Osteoblast (primary cell): Measurements from ENCODE around the gene SHB. TPM values are rescaled to one million over a fixed set of nuclear protein-coding genes. Genes with fewer than 3 reads are reported as not detected.

ENCODE experiments used
- DNase-seq: peaks from one replicate; pipeline ENCODE4 v3.0.0; 2011; ENCODE audit warnings: low spot score, mixed read lengths; ENCODE audit not compliant: insufficient read length; ENCODE audit errors: missing footprints
- H2AFZ ChIP-seq: 2 replicates; pipeline ENCODE4 v1.6.0; 2011; ENCODE audit warnings: mild to moderate bottlenecking, low read length
- H3K27ac ChIP-seq: 2 replicates; pipeline ENCODE4 v1.5.1; 2011; ENCODE audit warnings: mild to moderate bottlenecking, low read depth, low read length, moderate library complexity
- H3K27me3 ChIP-seq: 2 replicates; pipeline ENCODE4 v1.6.0; 2012; ENCODE audit warnings: mild to moderate bottlenecking, control low read depth, inconsistent platforms, low read length, moderate library complexity; ENCODE audit not compliant: insufficient read depth
- H3K36me3 ChIP-seq: 2 replicates; pipeline ENCODE4 v1.5.1; 2011; ENCODE audit warnings: mild to moderate bottlenecking, low read length, control low read depth, moderate library complexity; ENCODE audit not compliant: insufficient read depth
- H3K4me1 ChIP-seq: 2 replicates; pipeline ENCODE4 v1.5.1; 2011; ENCODE audit warnings: mild to moderate bottlenecking, low read length, control low read depth, moderate library complexity; ENCODE audit not compliant: insufficient read depth
- H3K4me2 ChIP-seq: 2 replicates; pipeline ENCODE4 v1.6.0; 2011; ENCODE audit warnings: mild to moderate bottlenecking, low read length; ENCODE audit not compliant: insufficient read depth
- H3K4me3 ChIP-seq: fragments of 200-600 bp; sonication (generic); 3 replicates; pipeline ENCODE4 v1.5.1; 2012; ENCODE audit warnings: mild to moderate bottlenecking, low read length, inconsistent platforms; ENCODE audit not compliant: insufficient read depth
- H3K79me2 ChIP-seq: 2 replicates; pipeline ENCODE4 v1.6.0; 2012; ENCODE audit warnings: mild to moderate bottlenecking, low read length, control low read depth, inconsistent platforms; ENCODE audit not compliant: insufficient read depth
- H3K9me3 ChIP-seq: 2 replicates; pipeline ENCODE4 v1.5.1; 2011; ENCODE audit warnings: low read depth, low read length, control low read depth
- H4K20me1 ChIP-seq: 2 replicates; pipeline ENCODE4 v1.6.0; 2012; ENCODE audit warnings: mild to moderate bottlenecking, low read length, control low read depth; ENCODE audit not compliant: insufficient read depth
- total RNA-seq: library from RNA; depleted of rRNA; stranded (reverse); fragments of >200 nt; gene quantifications from 2 replicates; pipeline ENCODE4 v1.2.3, GENCODE V29; 2012
- TF ChIP-seq, protein P1 (sequence below): IDR thresholded peaks from 2 replicates; pipeline ENCODE4 v1.5.1; 2011; ENCODE audit warnings: mild to moderate bottlenecking, low read depth, low read length, moderate library complexity; ENCODE audit errors: extremely low read depth

The SHB gene
- total RNA-seq, 1 donor, result 9.4 TPM

DNA sequence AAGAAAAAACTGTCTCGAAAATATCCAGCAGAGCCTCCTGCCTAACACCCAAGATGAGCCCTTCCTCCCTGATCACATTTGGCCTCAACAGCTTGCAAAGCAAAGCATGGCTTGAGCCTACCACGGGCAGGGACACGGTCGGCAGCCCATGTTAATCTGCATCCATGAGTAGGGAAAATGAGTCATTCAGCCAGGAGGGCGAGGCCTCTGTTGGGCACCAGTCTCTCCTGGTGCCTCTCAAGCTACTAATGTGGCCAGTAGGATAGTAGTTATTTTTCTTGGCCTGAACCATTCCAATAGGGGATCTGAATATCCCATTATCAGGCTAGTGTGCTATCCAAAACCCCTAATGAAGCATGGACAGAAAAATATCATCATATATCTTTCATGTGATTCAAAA, 43.0 kb upstream of the SHB start:
- DNase-seq, result no peak
- Histone ChIP-seq H4K20me1 (no peaks in the 10 kb centered on the region), H3K4me1 (no peaks in the 10 kb centered on the region), H3K9me3 (no peaks in the 10 kb centered on the region), H3K27me3 (peaks cover 32% of the 10 kb centered on the region), H3K4me3 (no peak overlapping the region), H2AFZ (no peak overlapping the region), H3K27ac (no peak overlapping the region), H3K79me2 (no peaks in the 10 kb centered on the region), H3K36me3 (no peaks in the 10 kb centered on the region), H3K4me2 (no peak overlapping the region)
- TF ChIP-seq, protein P1, sequence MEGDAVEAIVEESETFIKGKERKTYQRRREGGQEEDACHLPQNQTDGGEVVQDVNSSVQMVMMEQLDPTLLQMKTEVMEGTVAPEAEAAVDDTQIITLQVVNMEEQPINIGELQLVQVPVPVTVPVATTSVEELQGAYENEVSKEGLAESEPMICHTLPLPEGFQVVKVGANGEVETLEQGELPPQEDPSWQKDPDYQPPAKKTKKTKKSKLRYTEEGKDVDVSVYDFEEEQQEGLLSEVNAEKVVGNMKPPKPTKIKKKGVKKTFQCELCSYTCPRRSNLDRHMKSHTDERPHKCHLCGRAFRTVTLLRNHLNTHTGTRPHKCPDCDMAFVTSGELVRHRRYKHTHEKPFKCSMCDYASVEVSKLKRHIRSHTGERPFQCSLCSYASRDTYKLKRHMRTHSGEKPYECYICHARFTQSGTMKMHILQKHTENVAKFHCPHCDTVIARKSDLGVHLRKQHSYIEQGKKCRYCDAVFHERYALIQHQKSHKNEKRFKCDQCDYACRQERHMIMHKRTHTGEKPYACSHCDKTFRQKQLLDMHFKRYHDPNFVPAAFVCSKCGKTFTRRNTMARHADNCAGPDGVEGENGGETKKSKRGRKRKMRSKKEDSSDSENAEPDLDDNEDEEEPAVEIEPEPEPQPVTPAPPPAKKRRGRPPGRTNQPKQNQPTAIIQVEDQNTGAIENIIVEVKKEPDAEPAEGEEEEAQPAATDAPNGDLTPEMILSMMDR, result no peak

DNA sequence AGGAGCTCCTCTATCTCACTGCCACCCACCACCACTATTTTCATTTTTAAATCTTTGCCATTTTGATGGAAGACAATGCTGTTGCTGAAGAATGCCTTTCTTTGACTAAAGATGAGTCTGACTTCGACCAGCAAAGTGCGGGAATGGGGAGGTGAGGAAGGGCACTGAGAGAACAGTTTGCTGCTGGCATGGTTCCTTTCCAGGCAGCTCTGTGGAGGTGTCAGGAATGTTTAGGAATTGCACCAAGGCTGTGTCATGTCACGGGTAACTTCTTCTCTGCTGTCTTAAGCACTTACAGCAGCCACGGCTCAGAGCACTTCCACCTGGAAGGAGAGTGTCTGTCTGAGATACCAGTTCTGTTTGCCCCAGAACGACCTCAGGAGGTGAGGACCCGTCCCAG, 41.4 kb upstream of the SHB start:
- H3K4me2 ChIP-seq, result no peak overlapping the region
- no peak overlapping the region for H3K27ac ChIP-seq
- no peak overlapping the region for H2AFZ ChIP-seq
- H4K20me1 ChIP-seq, result no peaks in the 10 kb centered on the region
- TF ChIP-seq, protein P1, result no peak
- H3K4me1 ChIP-seq, result no peaks in the 10 kb centered on the region
- no peak for DNase-seq
- H3K4me3 ChIP-seq, result no peak overlapping the region
- no peaks in the 10 kb centered on the region for H3K9me3 ChIP-seq
- H3K79me2 ChIP-seq, result no peaks in the 10 kb centered on the region
- H3K27me3 ChIP-seq, result peaks cover 33% of the 10 kb centered on the region
- no peaks in the 10 kb centered on the region for H3K36me3 ChIP-seq

DNA sequence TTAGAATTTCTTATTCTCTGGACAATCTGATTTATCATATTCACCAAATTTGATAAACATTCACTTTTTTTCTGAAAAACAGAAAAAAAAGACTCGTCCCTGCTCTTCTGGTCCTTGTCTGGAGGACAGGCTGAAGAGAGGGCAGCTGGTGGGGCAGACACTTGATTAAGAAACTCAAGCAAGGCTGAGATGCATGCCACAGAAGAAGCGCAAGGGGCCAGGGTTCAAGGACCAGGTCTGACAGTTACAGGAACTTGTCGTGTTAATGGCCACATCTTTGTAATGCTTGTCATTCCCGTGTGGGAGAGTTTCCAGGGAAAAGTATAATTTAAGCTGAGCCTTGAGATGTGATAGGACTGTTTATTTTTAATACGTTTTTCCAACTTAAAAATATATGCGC, 40.6 kb upstream of the SHB start:
- TF ChIP-seq, protein P1, result no peak
- DNase-seq, result no peak
- H3K27me3 ChIP-seq, result peaks cover 27% of the 10 kb centered on the region
- H3K4me1 ChIP-seq, result no peaks in the 10 kb centered on the region
- no peaks in the 10 kb centered on the region for H4K20me1 ChIP-seq
- no peak overlapping the region for H3K27ac ChIP-seq
- H3K4me2 ChIP-seq, result no peak overlapping the region
- no peaks in the 10 kb centered on the region for H3K36me3 ChIP-seq
- H3K9me3 ChIP-seq, result no peaks in the 10 kb centered on the region
- no peaks in the 10 kb centered on the region for H3K79me2 ChIP-seq
- H2AFZ ChIP-seq, result no peak overlapping the region
- H3K4me3 ChIP-seq, result no peak overlapping the region

DNA sequence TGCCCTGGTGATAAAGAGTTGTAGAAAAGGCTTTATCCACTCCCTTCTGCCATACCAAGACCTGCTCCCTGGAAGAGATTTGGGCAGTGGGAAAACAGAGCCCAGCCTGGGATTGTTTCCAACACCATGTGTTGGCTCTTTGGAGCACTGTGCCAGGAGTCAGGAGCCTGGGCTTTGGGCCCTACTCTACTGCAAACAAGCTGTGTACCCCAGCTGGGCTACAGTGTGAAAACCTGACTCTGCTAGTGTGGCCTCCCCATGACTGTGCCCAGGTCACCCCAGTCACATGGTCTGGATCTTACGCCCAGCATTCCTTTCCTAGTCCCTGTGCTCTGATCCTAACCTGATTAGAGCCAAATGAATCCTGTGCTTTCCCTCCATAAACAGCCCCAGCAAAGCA, 39.3 kb upstream of the SHB start:
- Histone ChIP-seq H3K4me3 (no peak overlapping the region), H3K36me3 (no peaks in the 10 kb centered on the region), H3K27me3 (peaks cover 35% of the 10 kb centered on the region), H3K79me2 (no peaks in the 10 kb centered on the region), H3K4me1 (no peaks in the 10 kb centered on the region), H3K4me2 (no peak overlapping the region), H3K27ac (no peak overlapping the region), H4K20me1 (no peaks in the 10 kb centered on the region), H3K9me3 (no peaks in the 10 kb centered on the region), H2AFZ (no peak overlapping the region)
- TF ChIP-seq, protein P1, result no peak
- DNase-seq, result no peak
